VCaP (cell line): Measurements from ENCODE around the gene ENPP6.

Source experiments
- H3K27ac ChIP-seq: fragments of 450-650 bp; 2 replicates; pipeline ENCODE4 v1.5.1; 2017
- CTCF ChIP-seq: fragments of 450-650 bp; conservative IDR thresholded peaks from 2 replicates; pipeline ENCODE4 v1.5.1; 2017; ENCODE audit warnings: mild to moderate bottlenecking, moderate library complexity

Gene ENPP6

GRCh38 chr4:184197536-184198082 lies 20.1 kb downstream of the ENPP6 start:
- TF ChIP-seq CTCF: no peak

GRCh38 chr4:184196730-184197385 lies 20.8 kb downstream of the ENPP6 start:
- no peak for TF ChIP-seq CTCF

More at GRCh38 chr4:184197536-184198082, 20.1 kb downstream of the ENPP6 start:
- H3K27ac ChIP-seq: peak overlapping the region; percentile 48

GRCh38 chr4:184193556-184194525 lies 23.8 kb downstream of the ENPP6 start:
- no peak overlapping the region for H3K27ac ChIP-seq
- TF ChIP-seq CTCF: no peak

More at GRCh38 chr4:184196730-184197385, 20.8 kb downstream of the ENPP6 start:
- peak overlapping the region; percentile 48 for H3K27ac ChIP-seq

GRCh38 chr4:184192933-184193332 lies 24.7 kb downstream of the ENPP6 start:
- TF ChIP-seq CTCF: no peak
- no peak overlapping the region for H3K27ac ChIP-seq

- TF ChIP-seq CTCF: no peak
- no peak overlapping the region for H3K27ac ChIP-seq
Measured at GRCh38 chr4:184191267-184191666, 26.4 kb downstream of the ENPP6 start.

GRCh38 chr4:184190711-184191110 lies 27.0 kb downstream of the ENPP6 start:
- H3K27ac ChIP-seq: no peak overlapping the region
- TF ChIP-seq CTCF: no peak

- no peak for TF ChIP-seq CTCF
- H3K27ac ChIP-seq: no peak overlapping the region
Measured at GRCh38 chr4:184189966-184190365, 27.7 kb downstream of the ENPP6 start.
